Stimulated activated CD4-positive, alpha-beta T cell treated with anti-CD3 and anti-CD28 coated beads, Interleukin-2, amount 100 ng/mL, for 48 hours (primary cell): ENCODE data around the gene VEZF1.
"Not testable (repeated sequence)": the region's sequence is repeated elsewhere in the genome, so short reads cannot be mapped to it uniquely, and the experiment has no call there.

Experiments
- DNase-seq, 2 donors: peaks; one replicate each; pipeline ENCODE4 v3.0.0-alpha.2; 2020

The VEZF1 gene

GRCh38 chr17:57999010-57999495, 11.0 kb upstream of the VEZF1 start:
- DNase-seq, result no peak

DNA sequence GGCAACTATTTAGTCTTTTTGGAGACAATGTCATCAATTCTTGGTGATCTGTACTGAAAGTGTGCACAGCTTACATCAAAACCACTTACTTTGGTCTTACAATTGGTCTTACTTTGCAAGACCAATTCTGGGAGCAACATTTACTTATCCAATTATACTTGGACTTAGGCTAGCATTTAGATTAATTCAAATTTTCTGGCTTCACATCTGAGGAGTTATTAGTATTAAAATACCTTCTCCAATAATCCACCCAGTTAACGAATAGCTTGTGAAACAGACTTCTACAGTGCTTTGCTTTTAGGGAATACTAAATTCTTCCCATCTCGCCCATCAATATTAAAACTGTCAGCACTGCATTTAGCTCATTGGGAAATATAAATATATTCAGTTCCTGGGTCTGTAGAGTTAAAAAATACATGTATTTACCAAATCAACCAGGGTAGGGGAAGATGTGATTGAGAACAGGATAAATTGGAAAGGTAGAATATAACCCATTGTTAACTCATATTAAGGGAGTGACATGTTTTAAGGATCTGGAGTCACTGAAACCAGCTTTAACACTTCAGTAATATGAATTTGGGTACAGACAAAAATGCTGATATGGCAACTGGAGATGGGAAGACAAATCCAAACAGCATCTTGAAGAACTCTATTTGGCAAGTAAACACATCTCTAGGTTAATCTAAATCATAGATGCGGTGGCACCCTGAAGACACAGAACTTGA, 9.2 kb upstream of the VEZF1 start:
- DNase-seq, result no peak

DNA sequence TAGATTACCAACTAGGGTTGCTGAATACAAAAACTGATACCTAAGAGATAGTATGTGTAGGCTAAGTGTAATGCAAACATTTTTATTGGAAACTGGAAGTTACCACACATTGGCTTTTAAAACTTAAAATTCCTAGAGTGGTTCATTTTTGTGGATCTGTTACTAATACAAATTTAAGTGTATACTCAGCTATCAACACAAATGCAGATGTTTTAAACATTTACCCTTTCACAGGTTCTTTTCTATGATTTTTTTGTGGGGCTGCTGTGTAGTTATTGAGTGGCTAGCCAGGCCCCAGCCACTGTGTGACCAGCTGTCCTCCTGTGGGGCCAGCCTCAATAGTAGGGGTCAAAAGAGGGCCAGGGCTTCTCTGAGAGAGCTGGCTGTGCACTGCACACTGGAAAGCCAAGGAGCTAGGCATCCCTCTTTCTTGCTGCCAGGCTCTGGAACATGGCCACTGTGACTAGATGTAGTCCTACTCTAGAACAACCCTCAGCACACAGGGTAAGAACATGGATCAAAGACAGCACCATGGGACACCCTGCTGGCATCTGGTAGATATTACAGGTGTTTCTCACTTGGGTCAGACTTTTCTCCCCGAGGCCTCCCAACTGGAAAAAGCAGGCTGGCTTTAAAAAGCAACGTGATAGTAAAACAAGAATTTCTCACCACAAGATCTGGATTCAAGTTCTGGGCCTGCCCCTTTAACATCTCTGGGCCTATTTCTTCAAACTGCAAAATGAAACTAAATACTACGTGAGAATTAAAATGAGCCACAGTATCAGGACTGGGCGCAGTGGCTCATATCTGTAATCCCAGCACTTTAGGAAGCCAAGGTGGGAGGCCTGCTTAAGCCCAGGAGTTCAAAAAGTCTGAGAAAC, 7.3 kb upstream of the VEZF1 start:
- DNase-seq, result peak; percentile 46 to 47

DNA sequence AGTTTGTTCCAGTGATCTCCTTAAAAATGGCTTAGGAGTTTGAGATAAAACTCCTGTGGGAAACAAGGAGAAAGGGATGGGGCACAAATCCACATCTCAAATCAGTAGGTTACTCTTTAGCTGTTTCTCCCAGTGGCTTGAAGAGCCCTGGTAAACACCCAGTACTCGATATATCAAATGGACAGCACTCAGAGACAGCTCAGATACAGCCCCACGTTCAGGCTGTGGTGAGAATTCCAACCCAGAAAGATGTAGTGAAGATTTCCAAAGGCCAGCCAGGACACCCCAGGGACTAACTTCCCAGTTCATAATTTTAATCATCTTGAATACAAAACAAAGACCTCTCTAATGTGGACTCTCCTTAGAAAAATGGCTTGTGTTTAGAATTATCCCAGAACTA, 6.4 kb upstream of the VEZF1 start:
- no peak for DNase-seq

GRCh38 chr17:57993471-57994365, 5.7 kb upstream of the VEZF1 start:
- DNase-seq, result no peak

DNA sequence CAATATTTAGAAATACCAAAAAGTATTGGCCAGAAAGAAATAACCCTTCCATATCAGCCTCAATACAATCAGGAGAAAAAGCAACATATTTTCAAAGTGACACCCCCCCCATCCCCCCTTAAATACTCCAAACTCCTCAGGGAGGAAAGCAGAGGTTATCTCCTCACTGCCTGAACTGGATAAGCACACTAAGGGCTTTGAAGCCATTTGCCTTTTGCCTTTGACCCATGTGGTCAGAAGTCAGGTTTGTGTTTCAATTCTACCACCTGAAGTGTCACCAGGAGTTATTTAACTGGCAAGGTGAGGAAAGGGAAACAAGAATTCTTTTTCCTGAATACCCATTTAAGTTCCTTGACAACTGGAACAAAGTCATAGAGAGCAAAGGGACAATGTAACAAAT, 3.5 kb upstream of the VEZF1 start:
- no peak for DNase-seq

DNA sequence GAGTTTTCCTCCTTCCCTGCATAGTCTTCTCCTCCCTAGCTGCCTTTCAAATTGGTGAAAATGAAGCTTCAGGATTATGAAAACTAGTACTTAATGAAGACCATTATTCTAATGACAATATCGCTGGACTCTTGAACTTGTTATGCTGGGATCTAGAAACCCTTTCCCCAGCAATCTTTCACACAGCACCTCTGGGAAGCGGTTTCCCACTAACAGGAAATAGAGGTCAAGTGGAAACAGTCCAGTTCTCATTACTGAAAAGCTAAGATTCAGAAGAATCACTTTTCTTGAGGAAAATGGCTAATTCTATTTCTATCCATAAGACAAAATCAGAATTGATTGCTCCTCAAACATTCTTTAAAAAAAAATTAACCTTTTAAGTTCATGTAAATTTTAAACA, 2.0 kb upstream of the VEZF1 start:
- DNase-seq, result no peak

DNA sequence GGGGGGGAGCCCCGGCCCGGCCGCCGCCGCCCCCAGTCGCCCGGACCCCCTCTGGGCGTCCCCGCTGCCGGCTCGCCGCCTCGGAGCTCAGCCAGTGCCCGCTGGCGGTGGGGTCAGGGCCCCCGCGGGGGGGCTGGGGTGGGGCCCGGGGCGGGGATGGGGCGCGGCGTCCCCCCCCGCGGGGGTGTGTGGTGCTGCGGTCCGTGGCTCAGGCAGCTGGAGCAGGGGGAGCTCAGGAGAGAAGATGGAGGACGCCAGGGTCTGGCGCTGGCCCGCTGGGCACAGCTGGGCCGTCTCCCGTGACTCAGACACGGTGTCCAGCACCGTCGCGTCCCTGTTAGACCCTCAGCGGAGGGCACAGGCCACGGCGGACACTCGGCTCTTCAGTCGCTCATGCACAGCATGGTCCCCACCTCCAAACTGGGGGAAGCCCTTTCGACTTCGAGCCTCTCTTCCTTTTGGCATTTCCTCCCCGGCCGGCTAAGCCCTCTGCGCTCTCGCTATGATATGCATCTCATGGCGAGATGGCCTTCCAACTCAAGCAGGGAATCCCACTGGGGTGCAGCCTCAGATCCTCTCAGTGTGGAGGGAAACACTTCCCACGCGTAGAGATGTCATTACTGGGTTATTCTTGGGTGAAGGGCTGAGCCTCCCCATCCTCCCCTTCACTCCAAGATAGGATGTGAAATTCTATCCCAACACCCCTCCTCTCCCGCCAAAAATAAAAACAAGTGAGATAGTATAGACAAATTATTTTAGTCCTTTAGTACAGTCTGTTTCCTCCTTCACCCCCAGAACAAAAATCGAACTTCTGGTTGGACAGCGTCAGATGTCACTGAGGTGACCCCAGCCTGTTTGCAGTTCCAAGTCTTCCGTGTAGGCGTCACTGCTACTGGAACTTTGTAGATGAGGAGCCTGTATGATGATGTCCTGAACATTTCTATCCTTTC, 522 bp upstream of the VEZF1 start:
- peak; percentile 18 to 49 for DNase-seq

DNA sequence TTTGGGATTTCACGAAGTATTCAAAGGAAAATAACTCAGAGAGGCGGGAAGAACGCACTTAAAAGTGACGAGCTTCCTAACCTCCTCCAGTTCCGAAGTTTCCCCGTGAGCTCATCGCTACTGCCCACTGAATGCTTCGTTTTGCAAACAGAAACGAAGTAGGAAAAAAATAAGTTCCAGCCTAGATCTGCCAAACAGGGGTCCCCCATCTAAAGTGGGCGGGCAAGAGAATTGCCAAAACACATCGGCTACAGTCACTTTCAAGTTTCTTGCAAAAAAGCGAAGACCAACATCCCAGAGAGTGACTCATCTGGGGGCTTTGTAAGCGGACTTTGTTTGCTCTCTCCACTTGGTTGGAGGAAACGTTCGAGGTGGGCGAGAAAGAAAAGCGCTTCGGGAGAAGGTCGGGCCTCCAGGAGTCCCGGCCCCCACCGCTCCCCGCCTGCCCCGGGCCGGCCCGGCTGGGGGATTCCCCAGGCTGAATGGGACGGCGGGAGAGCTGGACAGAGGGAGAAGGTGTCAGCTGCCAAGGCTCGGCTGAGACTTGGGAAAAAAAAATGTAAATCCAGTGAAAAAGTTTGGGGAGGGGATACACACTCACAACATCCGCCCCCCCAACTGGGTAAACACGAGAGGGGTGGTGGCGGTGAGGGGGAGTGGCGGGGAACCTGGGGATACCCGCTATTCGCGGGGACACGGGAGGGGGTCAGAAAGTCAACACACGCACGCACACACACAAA, 1.0 kb downstream of the VEZF1 start:
- DNase-seq, result peak in 1 of 2 donors; percentile 29

DNA sequence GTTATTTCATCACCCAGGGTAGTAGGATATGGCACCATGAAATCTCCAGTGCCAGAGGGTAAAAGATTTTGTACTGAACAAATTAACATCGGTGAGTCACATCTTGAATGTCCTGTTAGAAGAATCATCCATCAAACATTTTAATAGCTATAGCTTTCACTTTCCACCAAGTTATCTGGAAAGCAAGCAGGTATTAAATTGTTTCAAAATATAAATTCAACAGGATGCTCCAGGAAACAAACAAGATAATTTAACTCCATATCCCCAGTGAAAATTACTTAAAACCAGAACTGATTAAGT, 2.4 kb downstream of the VEZF1 start:
- no peak for DNase-seq

GRCh38 chr17:57984936-57985674, 2.9 kb downstream of the VEZF1 start:
- DNase-seq, result no peak

DNA sequence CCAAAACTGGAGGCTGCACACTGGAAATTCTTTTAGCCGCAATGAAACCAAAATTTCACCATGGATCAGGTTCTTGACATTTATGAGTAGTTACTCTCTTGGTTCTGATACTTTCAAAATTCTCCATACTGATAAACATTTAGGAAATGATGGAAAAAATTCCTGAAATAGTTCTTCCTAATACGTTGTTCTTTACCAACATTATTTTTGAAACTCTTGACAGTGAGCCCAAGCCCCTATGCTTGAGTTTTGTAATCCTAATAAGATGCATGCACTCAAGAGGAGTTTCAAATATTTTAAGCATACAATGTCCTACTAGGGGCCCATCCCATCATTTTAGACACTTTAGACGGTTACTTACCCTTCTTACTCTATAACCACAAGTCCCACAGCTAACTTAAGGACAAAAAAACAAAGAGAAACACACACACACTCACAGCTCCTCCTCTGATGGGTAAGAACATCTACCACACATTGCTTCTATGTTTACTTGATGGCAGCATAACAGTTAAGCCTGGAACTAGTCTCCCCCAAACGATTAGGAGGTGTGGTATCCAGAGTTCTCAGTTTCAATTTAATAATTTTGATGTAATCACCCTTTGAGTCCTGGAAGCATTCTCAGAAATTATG, 3.7 kb downstream of the VEZF1 start:
- DNase-seq, result no peak

DNA sequence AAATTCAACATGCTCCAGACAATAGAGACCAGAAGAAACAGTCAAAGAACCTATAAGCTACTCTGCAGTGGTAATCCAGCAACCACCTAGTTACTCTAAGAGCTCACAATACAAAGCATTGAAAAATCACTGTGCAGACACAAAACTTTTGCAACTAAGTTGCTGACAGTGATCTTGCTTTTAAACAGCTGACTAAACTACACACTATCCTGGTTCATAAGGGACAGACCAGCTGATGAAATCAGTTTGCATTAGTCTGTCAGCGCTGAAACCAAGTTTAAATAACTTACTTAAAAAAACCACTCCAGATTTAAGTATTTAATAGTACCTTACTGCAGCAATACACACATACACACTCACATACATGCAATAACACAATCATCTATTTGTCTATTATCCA, 4.6 kb downstream of the VEZF1 start:
- DNase-seq, result no peak

- DNase-seq, result no peak
Observed at GRCh38 chr17:57982452-57983170, 5.4 kb downstream of the VEZF1 start.

- DNase-seq, result no peak
Observed at GRCh38 chr17:57980522-57980921, 7.5 kb downstream of the VEZF1 start.

DNA sequence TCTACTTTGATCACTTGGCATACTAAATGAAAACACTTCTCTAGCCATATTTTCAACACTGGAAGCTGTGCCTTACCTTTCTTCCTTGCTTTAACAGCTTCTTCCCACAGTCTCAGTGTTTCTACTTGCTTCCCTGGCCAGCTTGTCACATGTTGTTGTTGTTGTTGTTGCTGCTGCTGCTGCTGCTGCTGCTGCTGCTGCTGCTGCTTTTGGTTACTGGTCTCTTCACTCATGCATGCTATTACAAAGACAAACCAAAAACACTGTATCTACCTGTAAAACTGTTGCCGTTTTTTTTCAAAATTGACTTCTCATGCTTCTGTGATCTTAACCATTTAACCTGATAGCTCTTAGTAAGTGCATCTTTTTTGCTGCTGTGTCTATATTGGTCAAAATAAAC, 9.0 kb downstream of the VEZF1 start:
- no peak for DNase-seq

GRCh38 chr17:57976594-57976993, 11.5 kb downstream of the VEZF1 start:
- DNase-seq, result no peak

DNA sequence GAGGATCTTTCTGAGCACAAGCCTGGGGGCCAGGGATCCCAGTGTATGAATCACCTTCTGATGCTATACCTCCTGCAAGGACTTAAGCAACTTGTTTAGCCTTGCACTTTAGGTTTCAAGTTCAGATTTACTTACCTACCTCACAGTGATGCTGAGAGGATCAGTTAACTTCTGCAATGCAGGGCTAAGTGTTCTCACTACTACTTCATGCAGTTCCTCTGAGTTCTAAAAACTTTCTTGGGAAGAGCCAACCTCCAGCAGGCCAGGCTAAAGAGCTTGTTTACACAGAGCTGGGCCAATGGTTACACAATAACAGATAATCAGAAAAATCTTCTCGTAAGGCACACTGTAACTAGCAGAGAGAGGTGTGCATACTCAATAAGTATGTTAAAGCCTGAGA, 13.0 kb downstream of the VEZF1 start:
- no peak for DNase-seq

DNA sequence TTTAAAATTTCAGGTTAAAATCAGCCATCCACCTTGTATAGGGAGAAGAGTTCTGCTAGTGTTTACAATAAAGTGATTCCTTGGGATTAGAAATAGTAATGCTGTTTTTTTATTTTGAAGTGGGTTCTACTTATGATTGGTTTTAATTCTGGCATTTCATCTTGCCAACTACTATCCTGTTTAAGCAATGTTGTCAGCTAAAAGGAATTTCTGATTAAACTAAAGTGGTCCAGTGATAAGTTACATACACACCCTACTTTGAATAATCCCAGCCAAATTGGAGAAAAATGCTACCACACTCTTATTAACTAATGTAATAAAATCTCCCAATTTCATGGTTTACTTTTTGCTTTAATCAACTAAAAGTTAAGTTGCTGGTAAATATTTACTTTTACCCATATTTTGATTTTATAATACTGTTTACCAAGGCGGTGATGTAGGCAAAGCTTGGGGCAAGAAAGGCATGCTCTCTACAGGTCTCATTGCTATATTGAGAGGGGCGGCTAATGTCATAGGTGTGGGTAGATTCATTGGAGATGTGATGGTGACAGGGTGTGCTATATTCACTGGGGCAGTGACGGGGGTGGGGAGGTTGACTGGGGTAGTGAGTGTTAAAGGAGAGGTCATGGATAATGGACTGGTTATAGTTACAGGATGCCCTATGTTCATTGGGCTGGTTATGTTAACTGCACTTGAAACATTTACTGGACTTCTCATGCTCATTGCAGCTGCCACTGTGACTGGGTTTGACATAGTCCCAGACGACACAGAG, 13.8 kb downstream of the VEZF1 start:
- not testable (repeated sequence) for DNase-seq
